ENCODE results near the gene GSK3A.

GSK3A gene

GRCh38 chr19:42242512-42243409, at the start of gene GSK3A (continued):
- TF ChIP-seq, protein P1, sequence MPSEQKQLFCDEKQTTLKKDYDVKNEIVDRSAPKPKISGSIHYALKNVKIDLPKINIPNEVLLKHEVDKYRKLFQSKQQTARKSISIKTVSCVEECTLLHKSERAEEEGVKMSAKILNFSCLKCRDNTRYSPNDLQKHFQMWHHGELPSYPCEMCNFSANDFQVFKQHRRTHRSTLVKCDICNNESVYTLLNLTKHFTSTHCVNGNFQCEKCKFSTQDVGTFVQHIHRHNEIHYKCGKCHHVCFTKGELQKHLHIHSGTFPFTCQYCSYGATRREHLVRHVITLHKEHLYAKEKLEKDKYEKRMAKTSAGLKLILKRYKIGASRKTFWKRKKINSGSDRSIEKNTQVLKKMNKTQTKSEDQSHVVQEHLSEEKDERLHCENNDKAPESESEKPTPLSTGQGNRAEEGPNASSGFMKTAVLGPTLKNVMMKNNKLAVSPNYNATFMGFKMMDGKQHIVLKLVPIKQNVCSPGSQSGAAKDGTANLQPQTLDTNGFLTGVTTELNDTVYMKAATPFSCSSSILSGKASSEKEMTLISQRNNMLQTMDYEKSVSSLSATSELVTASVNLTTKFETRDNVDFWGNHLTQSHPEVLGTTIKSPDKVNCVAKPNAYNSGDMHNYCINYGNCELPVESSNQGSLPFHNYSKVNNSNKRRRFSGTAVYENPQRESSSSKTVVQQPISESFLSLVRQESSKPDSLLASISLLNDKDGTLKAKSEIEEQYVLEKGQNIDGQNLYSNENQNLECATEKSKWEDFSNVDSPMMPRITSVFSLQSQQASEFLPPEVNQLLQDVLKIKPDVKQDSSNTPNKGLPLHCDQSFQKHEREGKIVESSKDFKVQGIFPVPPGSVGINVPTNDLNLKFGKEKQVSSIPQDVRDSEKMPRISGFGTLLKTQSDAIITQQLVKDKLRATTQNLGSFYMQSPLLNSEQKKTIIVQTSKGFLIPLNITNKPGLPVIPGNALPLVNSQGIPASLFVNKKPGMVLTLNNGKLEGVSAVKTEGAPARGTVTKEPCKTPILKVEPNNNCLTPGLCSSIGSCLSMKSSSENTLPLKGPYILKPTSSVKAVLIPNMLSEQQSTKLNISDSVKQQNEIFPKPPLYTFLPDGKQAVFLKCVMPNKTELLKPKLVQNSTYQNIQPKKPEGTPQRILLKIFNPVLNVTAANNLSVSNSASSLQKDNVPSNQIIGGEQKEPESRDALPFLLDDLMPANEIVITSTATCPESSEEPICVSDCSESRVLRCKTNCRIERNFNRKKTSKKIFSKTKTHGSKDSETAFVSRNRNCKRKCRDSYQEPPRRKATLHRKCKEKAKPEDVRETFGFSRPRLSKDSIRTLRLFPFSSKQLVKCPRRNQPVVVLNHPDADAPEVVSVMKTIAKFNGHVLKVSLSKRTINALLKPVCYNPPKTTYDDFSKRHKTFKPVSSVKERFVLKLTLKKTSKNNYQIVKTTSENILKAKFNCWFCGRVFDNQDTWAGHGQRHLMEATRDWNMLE (tag by site-specific recombination; conservative IDR thresholded peaks at IDR 0.05; ENCODE audit: low read depth): peak; percentile 39
- 0 out of 2 replicates have a peak, but pooled peaks have one; percentile 9 for TF ChIP-seq ZNF341 (tag by site-specific recombination; IDR thresholded peaks at IDR 0.05; ENCODE audit: low read depth)
- TF ChIP-seq ZNF223 (tag by site-specific recombination; IDR thresholded peaks at IDR 0.05): no peak
- no peak for TF ChIP-seq ZNF404 (tag by site-specific recombination; IDR thresholded peaks at IDR 0.05)

GRCh38 chr19:42291435-42291810, 49.0 kb upstream of the GSK3A start:
- TF ChIP-seq KLF16 (tag by site-specific recombination; IDR thresholded peaks at IDR 0.05) (no peak), PRDM10 (tag by site-specific recombination; IDR thresholded peaks at IDR 0.05) (0 out of 2 replicates have a peak, but pooled peaks have one; percentile 6), ZBTB7A (tag by site-specific recombination; IDR thresholded peaks at IDR 0.05; ENCODE audit: low read depth) (0 out of 2 replicates have a peak, but pooled peaks have one; percentile 13), ZNF629 (tag by site-specific recombination; IDR thresholded peaks at IDR 0.05) (no peak), ZNF449 (tag by site-specific recombination; IDR thresholded peaks at IDR 0.05) (peak; percentile 53; the same call in 1 of the 2 replicates), SP2 (tag by site-specific recombination; IDR thresholded peaks at IDR 0.05) (peak; percentile 57), ZNF558 (tag by site-specific recombination; IDR thresholded peaks at IDR 0.05) (no peak), SCRT1 (tag by site-specific recombination; IDR thresholded peaks at IDR 0.05; ENCODE audit: borderline replicate concordance) (no peak), KLF1 (tag by site-specific recombination; IDR thresholded peaks at IDR 0.05) (peak; percentile 37)
- H3K4me1 ChIP-seq (ENCODE audit: control insufficient read depth, insufficient read depth, low read length): no peaks in the 10 kb centered on the region
- H3K9me3 ChIP-seq (ENCODE audit: control insufficient read depth, insufficient read depth, low read depth, low read length): no peaks in the 10 kb centered on the region
- POLR2A ChIA-PET: no interaction called here
- no peak overlapping the region for H3K4me3 ChIP-seq (ENCODE audit: low read depth, low read length)
- peaks cover 15 to 92% of the 10 kb centered on the region in 2 experiments for H3K36me3 ChIP-seq (ENCODE audit: control insufficient read depth in 2 of 2, insufficient read depth in 1 of 2, low read length in 2 of 2)
- CTCF ChIA-PET: interaction anchor here (0.6 to 1.8 kb wide), 4 partner anchors 10 to 47 kb away, joined by 3 to 7 read pairs (median 4); partner anchors contain the start of gene PRR19
- H3K27ac ChIP-seq (ENCODE audit: extremely low read depth, low read depth, low read length): no peak overlapping the region
